SJSA1 (cell line): ENCODE data around the gene PARG. TPM values are rescaled to one million over a fixed set of nuclear protein-coding genes. Genes with fewer than 3 reads are reported as not detected.
"Not testable (repeated sequence)": the region's sequence is repeated elsewhere in the genome, so short reads cannot be mapped to it uniquely, and the experiment has no call there.

Experiments used
- DNase-seq, 2 experiments: peaks; one replicate each; pipeline ENCODE4 v3.0.0-alpha.2; 2015 to 2020; ENCODE audit warnings: low spot score in 2 of 2, low read depth in 1 of 2
- H3K27ac ChIP-seq: fragments of 250-450 bp; sonication (Bioruptor Pico); 2 replicates; pipeline ENCODE4 v1.5.1; 2020; ENCODE audit warnings: mild to moderate bottlenecking, moderate library complexity
- H3K27me3 ChIP-seq: fragments of 250-450 bp; sonication (Bioruptor Pico); replicated peaks from 2 replicates; pipeline ENCODE4 v1.5.1; 2020; ENCODE audit warnings: mild to moderate bottlenecking, moderate library complexity
- H3K36me3 ChIP-seq: fragments of 250-450 bp; sonication (Bioruptor Pico); 2 replicates; pipeline ENCODE4 v1.5.1; 2020; ENCODE audit warnings: mild to moderate bottlenecking
- H3K4me1 ChIP-seq: fragments of 250-450 bp; sonication (Bioruptor Pico); replicated peaks from 2 replicates; pipeline ENCODE4 v1.6.1; 2021; ENCODE audit warnings: mild to moderate bottlenecking
- H3K4me3 ChIP-seq: fragments of 250-450 bp; sonication (Bioruptor Pico); 2 replicates; pipeline ENCODE4 v1.5.1; 2020; ENCODE audit warnings: mild to moderate bottlenecking
- H3K9me3 ChIP-seq: fragments of 250-450 bp; sonication (Bioruptor Pico); replicated peaks from 2 replicates; pipeline ENCODE4 v1.5.1; 2020; ENCODE audit warnings: mild to moderate bottlenecking
- total RNA-seq: library from RNA; depleted of rRNA; stranded (reverse); fragments of >200 nt; shearing (Covaris generic); gene quantifications from 2 replicates; pipeline ENCODE4 v1.2.3, GENCODE V29; 2014; rRNA removed

The PARG gene
- total RNA-seq, 1 experiment from 2014 or later, result 38.1 TPM

GRCh38 chr10:49771046-49771445 lies 170.8 kb downstream of the PARG start:
- H3K36me3 ChIP-seq, DNase-seq, H3K4me1 ChIP-seq, H3K9me3 ChIP-seq, H3K27ac ChIP-seq, H3K4me3 ChIP-seq: not testable (repeated sequence)
- H3K27me3 ChIP-seq, result peaks cover 38% of the 10 kb centered on the region

- Histone ChIP-seq H3K27me3 (peaks cover 38% of the 10 kb centered on the region), H3K4me3 (no peak overlapping the region), H3K36me3 (no peaks in the 10 kb centered on the region), H3K27ac (no peak overlapping the region), H3K9me3 (peaks cover 3% of the 10 kb centered on the region; the same call in 1 of the 2 replicates), H3K4me1 (no peaks in the 10 kb centered on the region)
- DNase-seq, result no peak
Observed at GRCh38 chr10:49769692-49770091, 172.1 kb downstream of the PARG start.

GRCh38 chr10:49768731-49769130 lies 173.1 kb downstream of the PARG start:
- Histone ChIP-seq H3K27ac (no peak overlapping the region), H3K4me3 (no peak overlapping the region), H3K27me3 (peaks cover 38% of the 10 kb centered on the region), H3K4me1 (no peaks in the 10 kb centered on the region), H3K36me3 (no peaks in the 10 kb centered on the region), H3K9me3 (peaks cover 3% of the 10 kb centered on the region; the same call in 1 of the 2 replicates)
- DNase-seq, result no peak

- Histone ChIP-seq H3K36me3 (no peaks in the 10 kb centered on the region), H3K27ac (no peak overlapping the region), H3K4me1 (no peaks in the 10 kb centered on the region), H3K27me3 (peaks cover 39% of the 10 kb centered on the region), H3K4me3 (no peak overlapping the region), H3K9me3 (peaks cover 3% of the 10 kb centered on the region; the same call in 1 of the 2 replicates)
- no peak for DNase-seq
Observed at GRCh38 chr10:49768329-49768728, 173.5 kb downstream of the PARG start.

Other genes with a start within 250 kb of the PARG start
- gene OGDHL, start 179.7 kb downstream of the PARG start, total RNA-seq, result not detected in 2 replicates
- 19.2 and 31.3 TPM in 2 replicates for gene TIMM23B, start within 50 bp of the PARG start, total RNA-seq
- 3.2 and 5.0 TPM in 2 replicates for gene AGAP6, start 46.4 kb upstream of the PARG start, total RNA-seq
- 20.8 and 22.3 TPM in 2 replicates for gene WASHC2A, start 125.9 kb upstream of the PARG start, total RNA-seq